PC-3 (cell line): ENCODE measurements around the gene KRT35. TPM values are rescaled to one million over a fixed set of nuclear protein-coding genes. Genes with fewer than 3 reads are reported as not detected.

Source experiments
- ATAC-seq: fragments of 200-7000 bp; cut with Tn5 transposase; 2 replicates; pipeline ENCODE4 v1.9.1; 2020; ENCODE audit warnings: mild to moderate bottlenecking, moderate library complexity
- BruUV-seq: library from RNA; stranded (reverse); fragments of 400-500 nt; replicated peaks from 2 replicates; lab custom pipeline; 2021; lab: Mats Ljungman, UMichigan
- CTCF ChIA-PET: fragments of 300-600 bp; sonication (Branson Sonifier 250); formaldehyde crosslinking; loops from one replicate; lab custom pipeline; 2022; ENCODE audit warnings: antibody characterized with exemption; lab: Charles Lee
- POLR2A ChIA-PET: fragments of 300-600 bp; sonication (Branson Sonifier 250); formaldehyde crosslinking; loops from one replicate; lab custom pipeline; 2022; ENCODE audit warnings: antibody characterized with exemption; ENCODE audit not compliant: unreplicated experiment; lab: Charles Lee
- DNase-seq: peaks from one replicate; pipeline ENCODE4 v3.0.0-alpha.2; 2015
- H2AFZ ChIP-seq: fragments of 300-600 bp; sonication (generic); 2 replicates; pipeline ENCODE4 v1.6.0; 2016; ENCODE audit warnings: antibody characterized with exemption, low read length
- H3F3A ChIP-seq: fragments of 300-600 bp; sonication (generic); one replicate; pipeline ENCODE4 v1.6.0; 2017; ENCODE audit warnings: antibody characterized with exemption, low read length, control low read depth, mild to moderate bottlenecking; ENCODE audit not compliant: unreplicated experiment
- H3K27ac ChIP-seq: fragments of 300-600 bp; sonication (generic); 2 replicates; pipeline ENCODE4 v1.5.1; 2016; ENCODE audit warnings: mild to moderate bottlenecking, low read length
- H3K27me3 ChIP-seq: fragments of 300-600 bp; sonication (generic); 2 replicates; pipeline ENCODE4 v1.6.1; 2016; ENCODE audit warnings: low read length, mixed read lengths
- H3K36me3 ChIP-seq: fragments of 300-600 bp; sonication (generic); 2 replicates; pipeline ENCODE4 v1.6.1; 2016; ENCODE audit warnings: low read depth, mixed run types, low read length, mixed read lengths
- H3K4me1 ChIP-seq: fragments of 300-600 bp; sonication (generic); 2 replicates; pipeline ENCODE4 v1.5.1; 2016; ENCODE audit warnings: low read length; ENCODE audit not compliant: insufficient read depth
- H3K4me2 ChIP-seq: fragments of 300-600 bp; sonication (generic); 2 replicates; pipeline ENCODE4 v1.6.0; 2016; ENCODE audit warnings: low read length
- H3K4me3 ChIP-seq: fragments of 300-600 bp; sonication (generic); 2 replicates; pipeline ENCODE4 v1.5.1; 2016; ENCODE audit warnings: mild to moderate bottlenecking, low read length, mixed read lengths
- H3K79me2 ChIP-seq: fragments of 300-600 bp; sonication (generic); 2 replicates; pipeline ENCODE4 v1.6.1; 2017; ENCODE audit warnings: low read length, mixed read lengths
- H3K9ac ChIP-seq: fragments of 300-600 bp; sonication (generic); 2 replicates; pipeline ENCODE4 v1.6.0; 2016; ENCODE audit warnings: mild to moderate bottlenecking, low read length
- H3K9me2 ChIP-seq: fragments of 300-600 bp; sonication (generic); replicated peaks from 2 replicates; pipeline ENCODE4 v1.6.1; 2016; ENCODE audit warnings: mixed run types, low read length, mixed read lengths
- H3K9me3 ChIP-seq: fragments of 300-600 bp; sonication (generic); 2 replicates; pipeline ENCODE4 v1.6.1; 2016; ENCODE audit warnings: low read length, mixed read lengths
- H4K20me1 ChIP-seq: fragments of 300-600 bp; sonication (generic); 2 replicates; pipeline ENCODE4 v1.6.1; 2016; ENCODE audit warnings: low read length, mixed read lengths
- EZH2 ChIP-seq: fragments of 300-600 bp; sonication (generic); IDR thresholded peaks from one replicate; pipeline ENCODE4 v1.6.1; 2017; ENCODE audit warnings: antibody characterized with exemption, mild to moderate bottlenecking, low read length; ENCODE audit not compliant: unreplicated experiment
- EZH2phosphoT487 ChIP-seq: fragments of 300-600 bp; sonication (generic); IDR thresholded peaks from 2 replicates; pipeline ENCODE4 v1.6.1; 2018; ENCODE audit warnings: mild to moderate bottlenecking, antibody characterized with exemption, low read length, borderline replicate concordance
- intact Hi-C: fragments of 100-400 bp; cut with micrococcal nuclease; formaldehyde crosslinking; loops from 2 replicates; pipeline ENCODE4 v1.9.0; 2023
- total RNA-seq: library from RNA; depleted of rRNA; stranded (reverse); fragments of >200 nt; gene quantifications from 2 replicates; pipeline ENCODE4 v1.2.3, GENCODE V29; 2014
- TF ChIP-seq, protein P1 (sequence below): fragments of 300-600 bp; sonication (generic); conservative IDR thresholded peaks from 2 replicates; pipeline ENCODE4 v1.5.1; 2017; ENCODE audit warnings: antibody characterized with exemption, low read depth, mild to moderate bottlenecking, low read length

Gene KRT35
- total RNA-seq, 1 experiment from 2014 or later: not detected

DNA sequence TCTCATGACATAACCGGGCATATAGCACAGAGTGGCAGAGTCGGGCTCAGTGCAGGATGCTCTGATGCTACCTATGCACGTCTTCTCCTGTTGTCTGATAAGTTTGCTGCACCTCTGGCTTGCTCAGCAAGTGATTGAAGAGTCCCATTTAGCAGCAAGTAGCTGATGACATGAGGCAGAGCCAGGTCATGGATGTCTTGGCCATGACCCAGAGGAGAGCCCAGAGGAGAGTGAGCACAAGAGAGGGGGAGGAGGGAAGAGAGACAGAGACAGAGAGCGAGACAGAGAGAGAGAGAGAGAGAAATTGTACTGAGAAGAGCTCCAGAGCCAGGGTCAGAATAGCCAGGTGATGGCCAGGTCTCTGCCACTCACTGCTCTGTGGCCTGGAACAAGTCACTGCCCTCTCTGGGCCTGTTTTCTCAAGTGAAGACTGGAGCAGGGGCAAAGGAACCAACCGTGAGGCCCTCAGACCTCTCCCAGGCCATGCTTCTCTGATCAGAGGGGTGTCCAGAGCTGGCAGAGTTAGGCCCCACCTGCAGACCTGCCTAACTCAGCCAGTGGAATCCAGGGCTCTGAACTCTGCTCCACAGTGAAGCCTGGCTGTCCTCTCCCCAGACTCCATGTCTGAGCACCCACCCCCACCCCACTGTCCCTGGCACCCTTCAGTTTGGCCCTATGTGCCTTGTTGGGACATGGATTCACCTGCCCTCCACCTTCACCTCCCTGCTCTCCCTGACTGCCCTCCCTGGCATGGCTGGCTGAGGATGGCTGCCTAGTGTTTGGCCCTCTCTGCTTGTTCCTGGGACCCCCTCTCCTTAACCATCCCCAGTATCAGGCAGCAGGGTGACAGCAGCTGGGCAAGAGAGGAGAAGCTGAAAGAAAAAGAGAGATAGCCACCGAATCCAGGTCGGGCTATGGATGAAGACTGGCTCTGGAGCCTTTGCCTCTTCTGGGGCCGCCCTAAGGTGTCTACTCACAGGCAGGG, 4.3 kb upstream of the KRT35 start:
- H3K9me3 ChIP-seq: no peaks in the 10 kb centered on the region
- H3K79me2 ChIP-seq: no peaks in the 10 kb centered on the region
- ATAC-seq: no peak
- H3K4me1 ChIP-seq: peaks cover 6% of the 10 kb centered on the region; the same call in 1 of the 2 replicates
- H3K4me2 ChIP-seq: no peak overlapping the region
- TF ChIP-seq, protein P1, sequence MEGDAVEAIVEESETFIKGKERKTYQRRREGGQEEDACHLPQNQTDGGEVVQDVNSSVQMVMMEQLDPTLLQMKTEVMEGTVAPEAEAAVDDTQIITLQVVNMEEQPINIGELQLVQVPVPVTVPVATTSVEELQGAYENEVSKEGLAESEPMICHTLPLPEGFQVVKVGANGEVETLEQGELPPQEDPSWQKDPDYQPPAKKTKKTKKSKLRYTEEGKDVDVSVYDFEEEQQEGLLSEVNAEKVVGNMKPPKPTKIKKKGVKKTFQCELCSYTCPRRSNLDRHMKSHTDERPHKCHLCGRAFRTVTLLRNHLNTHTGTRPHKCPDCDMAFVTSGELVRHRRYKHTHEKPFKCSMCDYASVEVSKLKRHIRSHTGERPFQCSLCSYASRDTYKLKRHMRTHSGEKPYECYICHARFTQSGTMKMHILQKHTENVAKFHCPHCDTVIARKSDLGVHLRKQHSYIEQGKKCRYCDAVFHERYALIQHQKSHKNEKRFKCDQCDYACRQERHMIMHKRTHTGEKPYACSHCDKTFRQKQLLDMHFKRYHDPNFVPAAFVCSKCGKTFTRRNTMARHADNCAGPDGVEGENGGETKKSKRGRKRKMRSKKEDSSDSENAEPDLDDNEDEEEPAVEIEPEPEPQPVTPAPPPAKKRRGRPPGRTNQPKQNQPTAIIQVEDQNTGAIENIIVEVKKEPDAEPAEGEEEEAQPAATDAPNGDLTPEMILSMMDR: no peak
- TF ChIP-seq EZH2 (no peak), EZH2phosphoT487 (no peak)
- no peaks in the 10 kb centered on the region for H3K27me3 ChIP-seq
- no peak for DNase-seq
- no peak overlapping the region for H3K9ac ChIP-seq
- H3K4me3 ChIP-seq: no peak overlapping the region
- POLR2A ChIA-PET: no interaction called here
- no peaks in the 10 kb centered on the region for H3K36me3 ChIP-seq
- H4K20me1 ChIP-seq: no peaks in the 10 kb centered on the region
- CTCF ChIA-PET: interaction anchor here (1.0 kb wide), 1 partner anchor 67 kb away, joined by 4 read pairs; no protein-coding TSS in a partner anchor
- H2AFZ ChIP-seq: no peak overlapping the region
- intact Hi-C loops: no loop called here
- H3K9me2 ChIP-seq: no peaks in the 10 kb centered on the region
- no peak overlapping the region for H3K27ac ChIP-seq
- H3F3A ChIP-seq: no peaks in the 10 kb centered on the region
- no TSS peak for BruUV-seq

- Histone ChIP-seq H3K9me3 (no peaks in the 10 kb centered on the region), H3K9ac (no peak overlapping the region), H3K4me1 (peaks cover 6% of the 10 kb centered on the region; the same call in 1 of the 2 replicates), H3F3A (no peaks in the 10 kb centered on the region), H3K36me3 (no peaks in the 10 kb centered on the region), H2AFZ (no peak overlapping the region), H3K79me2 (no peaks in the 10 kb centered on the region), H3K4me3 (no peak overlapping the region), H3K27ac (no peak overlapping the region; the same call in 1 of the 2 replicates), H3K4me2 (no peak overlapping the region), H3K9me2 (no peaks in the 10 kb centered on the region), H3K27me3 (no peaks in the 10 kb centered on the region), H4K20me1 (no peaks in the 10 kb centered on the region)
- TF ChIP-seq EZH2phosphoT487 (no peak), EZH2 (no peak)
- TF ChIP-seq, protein P1: no peak
- DNase-seq (peak; percentile 19), ATAC-seq (peak; percentile 87)
- ChIA-PET POLR2A (no interaction called here), CTCF (interaction anchor here (1.0 kb wide), 1 partner anchor 66 kb away, joined by 4 read pairs; no protein-coding TSS in a partner anchor)
- intact Hi-C loops: no loop called here
- BruUV-seq: no TSS peak
Observed at GRCh38 chr17:41483991-41484826, 3.3 kb upstream of the KRT35 start.
